Measurements from ENCODE around the gene IRF4. TPM values are rescaled to one million over a fixed set of nuclear protein-coding genes. Genes with fewer than 3 reads are reported as not detected.

Gene IRF4
- polyA plus RNA-seq, 3 donors from 2014 or later = 0.41 to 0.98 (median 0.51) TPM

DNA sequence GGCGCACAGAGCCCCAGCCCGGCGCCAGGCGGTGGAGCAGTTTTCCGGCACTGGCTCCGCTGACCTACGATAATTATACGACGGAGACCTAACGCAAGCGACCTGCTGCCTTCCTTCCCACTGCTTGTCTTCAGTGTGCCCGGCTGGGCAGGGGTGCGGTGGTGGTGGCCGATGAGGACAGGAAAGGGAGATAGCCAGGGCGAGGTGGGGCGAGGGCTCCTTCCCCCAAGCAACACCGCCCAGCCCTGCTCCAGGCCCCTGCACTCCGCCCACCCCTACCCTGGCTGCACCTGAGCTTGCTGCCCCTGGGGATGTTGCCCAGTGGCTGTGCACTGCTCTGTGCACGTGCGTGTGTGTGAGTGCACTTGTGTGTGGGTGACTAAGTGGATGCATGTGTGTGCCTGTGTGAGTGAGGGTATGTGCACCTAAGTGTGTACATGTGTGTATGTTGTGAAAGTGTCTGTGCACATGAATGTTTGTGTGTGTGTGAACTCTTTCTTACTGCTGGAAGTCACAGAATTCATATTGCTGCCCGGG is 42.6 kb upstream of the IRF4 start:
- peaks cover 28 to 65% (median 46%) of the 10 kb centered on the region in 3 donors for H3K36me3 Mint-ChIP-seq
- peaks cover 0 to 3% (median 2%) of the 10 kb centered on the region in 3 donors for H3K27me3 Mint-ChIP-seq (ENCODE audit: low read depth in 3 of 3)
- H3K4me3 Mint-ChIP-seq = no peak overlapping the region
- DNase-seq = no peak
- no peak overlapping the region for H3K27ac Mint-ChIP-seq
- no peaks in the 10 kb centered on the region for H3K9me3 Mint-ChIP-seq
- H3K4me1 Mint-ChIP-seq = peaks cover 0 to 10% of the 10 kb centered on the region in 2 donors

DNA sequence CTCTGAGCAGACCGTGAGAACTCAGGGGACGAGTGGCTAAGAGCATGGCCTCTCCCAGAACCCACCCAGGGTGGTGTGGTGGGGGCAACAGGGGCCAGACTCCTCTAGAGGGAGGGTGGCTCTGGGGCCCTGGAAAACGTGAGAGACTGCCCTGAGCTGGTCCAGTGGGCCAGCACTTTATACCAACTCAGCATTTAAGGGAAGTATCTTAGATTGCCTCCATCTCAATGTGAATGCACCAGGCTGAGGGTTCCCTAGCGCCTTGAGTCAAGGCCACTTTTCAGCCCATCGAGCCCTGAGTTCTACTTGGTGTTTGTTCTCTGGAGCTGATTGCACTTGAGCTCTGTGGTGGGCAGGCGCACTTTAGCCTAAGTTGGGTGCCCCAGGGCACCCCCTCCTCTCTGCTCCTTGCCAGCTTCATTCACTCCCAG is 42.0 kb upstream of the IRF4 start:
- H3K9me3 Mint-ChIP-seq = no peaks in the 10 kb centered on the region
- DNase-seq = no peak
- H3K36me3 Mint-ChIP-seq = peaks cover 28 to 62% (median 46%) of the 10 kb centered on the region in 3 donors
- no peak overlapping the region for H3K27ac Mint-ChIP-seq
- no peak overlapping the region for H3K4me3 Mint-ChIP-seq
- H3K27me3 Mint-ChIP-seq (ENCODE audit: low read depth in 3 of 3) = peaks cover 0 to 2% (median 1%) of the 10 kb centered on the region in 3 donors
- peaks cover 0 to 9% of the 10 kb centered on the region in 2 donors for H3K4me1 Mint-ChIP-seq

DNA sequence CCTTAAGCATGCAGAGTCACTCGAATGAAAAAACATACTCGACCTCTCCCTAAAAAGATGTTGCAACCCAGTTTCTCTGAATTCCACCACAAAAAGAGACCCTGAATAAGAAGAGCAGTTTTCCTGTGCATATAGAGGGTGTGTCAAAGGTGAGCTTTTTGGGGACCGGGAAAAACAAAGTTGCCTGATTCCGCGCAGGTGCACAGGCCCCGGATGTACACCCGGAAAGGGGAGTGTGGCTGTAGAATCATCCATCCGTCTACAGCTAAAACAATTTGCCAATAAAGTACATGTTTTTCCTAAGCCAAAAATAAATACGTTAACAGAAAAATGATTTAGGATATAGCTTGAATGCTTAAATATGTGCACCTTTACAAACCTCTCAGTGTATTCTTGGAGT is 41.2 kb upstream of the IRF4 start:
- H3K9me3 Mint-ChIP-seq = no peaks in the 10 kb centered on the region
- peaks cover 28 to 60% (median 46%) of the 10 kb centered on the region in 3 donors for H3K36me3 Mint-ChIP-seq
- no peak overlapping the region for H3K4me3 Mint-ChIP-seq
- no peak overlapping the region for H3K27ac Mint-ChIP-seq
- H3K4me1 Mint-ChIP-seq = peaks cover 0 to 9% of the 10 kb centered on the region in 2 donors
- no peak for DNase-seq
- peaks cover 0 to 2% (median 1%) of the 10 kb centered on the region in 3 donors for H3K27me3 Mint-ChIP-seq (ENCODE audit: low read depth in 3 of 3)

DNA sequence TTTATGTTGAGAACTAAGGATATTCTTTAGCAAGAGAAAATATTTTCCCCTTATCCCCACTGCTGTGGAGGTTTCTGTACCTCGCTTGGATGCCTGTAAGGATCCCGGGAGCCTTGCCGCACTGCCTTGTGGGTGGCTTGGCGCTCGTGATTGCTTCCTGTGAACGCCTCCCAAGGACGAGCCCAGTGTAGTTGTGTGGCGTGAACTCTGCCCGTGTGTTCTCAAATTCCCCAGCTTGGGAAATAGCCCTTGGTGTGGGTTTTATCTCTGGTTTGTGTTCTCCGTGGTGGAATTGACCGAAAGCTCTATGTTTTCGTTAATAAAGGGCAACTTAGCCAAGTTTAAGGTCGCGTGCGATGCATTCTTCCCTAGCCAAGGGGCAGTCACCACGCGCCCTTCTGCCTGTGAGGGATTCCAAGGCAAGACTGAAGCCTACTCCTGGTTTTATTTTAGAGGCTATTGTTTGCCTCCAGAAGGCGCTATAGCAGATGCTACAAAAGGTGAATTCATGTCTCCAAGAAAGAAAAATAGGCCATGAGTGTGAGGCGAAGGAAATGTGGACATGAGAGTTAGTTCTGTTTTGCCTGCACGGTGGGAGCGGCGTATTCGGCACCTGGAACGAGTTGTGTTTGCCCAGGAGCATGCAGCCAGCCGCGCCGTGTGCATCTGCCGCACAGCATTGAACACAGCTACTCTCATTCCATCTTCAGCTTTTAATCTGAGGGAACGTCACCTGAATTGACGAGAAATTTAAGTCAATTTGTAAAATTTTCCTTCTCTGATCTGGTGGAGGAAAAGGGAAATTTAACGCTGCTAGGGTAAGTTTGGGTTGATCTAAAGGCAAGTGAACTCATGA is 40.3 kb upstream of the IRF4 start:
- Mint-ChIP-seq H3K9me3 (no peaks in the 10 kb centered on the region), H3K4me3 (no peak overlapping the region), H3K27ac (peak overlapping the region in 1 of 6 donors; percentile 11), H3K36me3 (peaks cover 28 to 58% (median 46%) of the 10 kb centered on the region in 3 donors), H3K4me1 (peaks cover 5 to 9% of the 10 kb centered on the region in 2 donors), H3K27me3 (ENCODE audit: low read depth in 3 of 3) (peaks cover 0 to 2% (median 1%) of the 10 kb centered on the region in 3 donors)
- no peak for DNase-seq

DNA sequence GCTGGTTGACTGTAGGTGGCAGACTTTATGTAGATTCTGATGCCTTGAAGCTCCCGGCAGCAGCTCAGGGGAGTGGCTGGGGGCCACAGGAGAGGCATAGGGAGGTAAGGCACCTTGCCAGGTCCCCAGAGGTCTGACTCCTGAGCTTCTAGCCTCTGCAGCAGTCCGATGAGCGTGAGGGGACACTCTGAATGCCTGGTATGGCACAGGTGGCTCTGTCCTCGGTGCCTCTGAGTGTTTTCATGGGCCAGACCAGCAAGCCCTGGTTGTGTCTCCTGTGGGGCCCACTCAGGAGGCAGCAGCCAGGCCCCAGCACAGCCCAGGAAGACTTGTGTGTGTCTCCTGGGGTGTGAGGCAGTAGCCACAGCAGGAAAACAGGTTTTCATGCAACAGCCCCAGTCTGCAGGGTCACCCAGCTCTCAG is 39.7 kb upstream of the IRF4 start:
- peaks cover 5 to 9% of the 10 kb centered on the region in 2 donors for H3K4me1 Mint-ChIP-seq
- peaks cover 28 to 52% (median 42%) of the 10 kb centered on the region in 3 donors for H3K36me3 Mint-ChIP-seq
- H3K27ac Mint-ChIP-seq = no peak overlapping the region

DNA sequence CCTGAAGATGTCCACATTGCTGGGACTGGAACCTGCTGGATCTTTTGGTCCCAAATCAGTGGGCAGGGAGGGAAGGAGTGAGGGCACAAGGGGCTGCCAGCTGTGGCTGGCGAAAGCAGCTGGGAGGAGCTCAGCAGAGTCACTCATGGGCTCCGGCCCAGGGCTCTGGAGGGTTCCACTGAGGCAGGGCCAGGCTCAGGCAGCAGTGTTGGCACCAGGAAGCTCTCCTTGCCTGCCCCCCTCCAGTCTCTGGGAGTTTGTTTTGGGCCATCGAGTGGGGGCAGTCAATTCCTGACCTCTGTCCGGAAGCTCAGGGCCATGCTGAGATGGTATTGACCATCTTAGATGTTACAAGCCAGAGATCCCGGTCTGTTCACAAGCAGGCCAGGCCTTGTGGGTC is 39.1 kb upstream of the IRF4 start:
- DNase-seq = no peak
- no peaks in the 10 kb centered on the region for H3K9me3 Mint-ChIP-seq
- no peak overlapping the region for H3K4me3 Mint-ChIP-seq
- H3K36me3 Mint-ChIP-seq = peaks cover 28 to 46% (median 36%) of the 10 kb centered on the region in 3 donors
- H3K27me3 Mint-ChIP-seq (ENCODE audit: low read depth in 3 of 3) = peaks cover 0 to 2% (median 1%) of the 10 kb centered on the region in 3 donors
- peak overlapping the region in 1 of 6 donors; percentile 13 for H3K27ac Mint-ChIP-seq
- H3K4me1 Mint-ChIP-seq = peaks cover 6 to 14% of the 10 kb centered on the region in 2 donors

More for the DNA sequence above, 39.7 kb upstream of the IRF4 start:
- Mint-ChIP-seq H3K9me3 (no peaks in the 10 kb centered on the region), H3K4me3 (no peak overlapping the region), H3K27me3 (ENCODE audit: low read depth in 3 of 3) (peaks cover 0 to 2% (median 1%) of the 10 kb centered on the region in 3 donors)
- DNase-seq = no peak

DNA sequence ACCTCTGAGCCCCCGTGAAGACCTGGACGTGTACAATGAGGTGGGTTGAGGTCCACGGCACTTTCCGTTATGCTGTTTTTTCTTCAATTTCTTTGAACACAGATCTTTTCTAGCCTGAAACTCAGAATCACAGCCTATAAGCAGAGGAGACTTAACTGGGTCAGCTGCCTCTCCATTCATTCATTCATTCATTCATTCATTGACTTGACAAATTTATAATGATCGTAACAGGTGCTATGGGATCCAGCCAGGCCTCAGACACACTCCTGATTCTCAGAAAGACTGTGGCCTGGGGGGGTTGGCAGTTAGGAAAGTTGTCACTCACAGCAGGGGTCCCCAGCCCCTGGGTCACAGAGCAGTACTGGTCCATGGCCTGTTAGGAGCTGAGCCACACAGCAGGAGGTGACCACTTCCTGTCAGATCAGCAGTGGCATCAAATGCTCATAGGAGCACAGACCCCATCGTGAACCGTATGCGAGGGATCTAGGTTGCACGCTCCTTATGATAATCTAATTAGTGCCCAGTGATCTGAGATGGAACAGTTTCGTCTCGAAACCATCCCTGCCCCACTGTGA is 38.6 kb upstream of the IRF4 start:
- H3K27ac Mint-ChIP-seq = peak overlapping the region in 1 of 6 donors; percentile 13
- no peaks in the 10 kb centered on the region for H3K9me3 Mint-ChIP-seq
- DNase-seq = no peak

DNA sequence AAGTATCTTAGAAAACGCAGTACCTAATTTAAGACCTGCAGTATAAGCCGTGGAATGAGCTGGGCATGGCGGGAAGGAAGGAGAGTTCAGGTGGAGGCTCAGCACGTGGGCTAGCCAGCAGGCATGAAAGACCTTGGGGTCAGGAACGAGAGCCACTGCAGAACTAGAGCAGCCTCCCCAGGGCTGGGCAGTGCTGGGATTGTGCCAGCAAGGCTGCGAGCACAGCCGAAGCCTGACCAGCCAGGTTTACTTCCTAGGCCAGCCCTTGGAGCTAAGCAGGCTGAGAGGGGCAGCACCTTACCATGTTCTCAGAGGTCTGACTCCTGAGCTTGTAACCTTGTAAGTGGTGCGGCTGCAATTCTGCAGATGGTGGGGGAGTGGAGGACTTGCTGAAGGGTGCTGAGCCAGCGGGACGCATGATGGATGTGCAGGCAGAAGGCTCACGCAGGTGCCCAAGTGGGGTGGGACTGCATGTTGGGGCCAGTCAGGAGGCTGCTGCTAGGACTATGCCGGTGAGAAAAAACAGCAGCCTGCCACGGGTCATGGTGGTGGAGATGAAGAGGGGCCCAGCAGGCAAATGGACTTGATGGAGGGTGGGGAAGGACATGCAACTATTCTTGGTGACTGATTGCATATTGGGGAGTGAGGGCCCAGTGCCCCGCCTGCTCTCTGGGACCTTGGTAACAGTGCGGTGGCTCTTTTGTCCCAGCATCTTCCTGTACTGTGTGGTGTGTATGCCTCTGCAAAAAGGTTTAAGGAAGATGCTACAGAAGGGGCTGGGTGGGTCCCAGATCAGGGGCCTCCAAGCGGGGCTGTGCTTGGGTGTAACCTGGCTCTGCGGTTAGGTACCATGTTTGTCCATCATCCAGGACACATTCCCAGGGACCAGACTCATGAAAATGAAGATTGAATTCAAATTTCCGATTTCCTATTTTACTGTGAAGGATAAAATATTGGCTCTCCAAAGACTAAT is 37.6 kb upstream of the IRF4 start:
- no peak for DNase-seq
- Mint-ChIP-seq H3K4me3 (no peak overlapping the region), H3K4me1 (peaks cover 20 to 28% of the 10 kb centered on the region in 2 donors), H3K36me3 (peaks cover 19 to 35% (median 24%) of the 10 kb centered on the region in 3 donors), H3K27ac (no peak overlapping the region), H3K9me3 (no peaks in the 10 kb centered on the region), H3K27me3 (ENCODE audit: low read depth in 3 of 3) (no peaks in the 10 kb centered on the region)

More for the DNA sequence above, 38.6 kb upstream of the IRF4 start:
- Mint-ChIP-seq H3K4me1 (peaks cover 11 to 19% of the 10 kb centered on the region in 2 donors), H3K27me3 (ENCODE audit: low read depth in 3 of 3) (peaks cover 0 to 2% (median 0%) of the 10 kb centered on the region in 3 donors), H3K36me3 (peaks cover 24 to 41% (median 31%) of the 10 kb centered on the region in 3 donors), H3K4me3 (no peak overlapping the region)

DNA sequence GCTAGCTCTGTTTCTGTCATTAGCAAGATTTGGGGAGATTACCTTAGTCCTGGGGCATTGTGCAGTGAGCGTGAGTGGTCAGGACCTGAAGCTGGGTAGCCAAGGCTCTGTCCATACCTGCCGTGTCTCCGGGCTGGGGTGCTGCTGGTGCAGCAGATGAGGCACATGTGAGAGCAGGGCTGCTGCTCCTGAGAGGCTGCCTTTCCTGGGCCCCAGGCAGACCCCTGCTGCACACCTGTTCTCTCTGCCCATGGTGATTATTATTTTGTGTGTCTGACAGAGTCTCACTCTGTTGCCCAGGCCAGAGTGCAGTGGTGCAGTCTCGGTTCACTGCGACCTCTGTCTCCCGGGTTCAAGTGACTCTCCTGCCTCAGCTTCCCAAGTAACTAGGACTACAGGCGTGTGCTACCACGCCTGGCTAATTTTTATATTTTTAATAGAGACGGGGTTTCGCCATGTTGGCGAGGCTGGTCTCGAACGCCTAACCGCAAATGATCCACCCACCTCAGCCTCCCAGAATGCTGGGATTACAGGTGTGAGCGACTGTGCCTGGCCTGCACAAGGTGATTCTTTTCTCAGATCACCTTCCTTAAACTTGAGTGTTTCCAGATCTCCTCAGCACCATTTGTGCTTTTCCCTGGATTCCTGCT is 36.8 kb upstream of the IRF4 start:
- H3K9me3 Mint-ChIP-seq = no peaks in the 10 kb centered on the region
- no peak overlapping the region for H3K4me3 Mint-ChIP-seq
- H3K4me1 Mint-ChIP-seq = peaks cover 23 to 35% of the 10 kb centered on the region in 2 donors
- peak overlapping the region in 1 of 6 donors; percentile 8 for H3K27ac Mint-ChIP-seq
- DNase-seq = no peak
- H3K27me3 Mint-ChIP-seq (ENCODE audit: low read depth in 3 of 3) = no peaks in the 10 kb centered on the region
- peaks cover 15 to 30% (median 18%) of the 10 kb centered on the region in 3 donors for H3K36me3 Mint-ChIP-seq

DNA sequence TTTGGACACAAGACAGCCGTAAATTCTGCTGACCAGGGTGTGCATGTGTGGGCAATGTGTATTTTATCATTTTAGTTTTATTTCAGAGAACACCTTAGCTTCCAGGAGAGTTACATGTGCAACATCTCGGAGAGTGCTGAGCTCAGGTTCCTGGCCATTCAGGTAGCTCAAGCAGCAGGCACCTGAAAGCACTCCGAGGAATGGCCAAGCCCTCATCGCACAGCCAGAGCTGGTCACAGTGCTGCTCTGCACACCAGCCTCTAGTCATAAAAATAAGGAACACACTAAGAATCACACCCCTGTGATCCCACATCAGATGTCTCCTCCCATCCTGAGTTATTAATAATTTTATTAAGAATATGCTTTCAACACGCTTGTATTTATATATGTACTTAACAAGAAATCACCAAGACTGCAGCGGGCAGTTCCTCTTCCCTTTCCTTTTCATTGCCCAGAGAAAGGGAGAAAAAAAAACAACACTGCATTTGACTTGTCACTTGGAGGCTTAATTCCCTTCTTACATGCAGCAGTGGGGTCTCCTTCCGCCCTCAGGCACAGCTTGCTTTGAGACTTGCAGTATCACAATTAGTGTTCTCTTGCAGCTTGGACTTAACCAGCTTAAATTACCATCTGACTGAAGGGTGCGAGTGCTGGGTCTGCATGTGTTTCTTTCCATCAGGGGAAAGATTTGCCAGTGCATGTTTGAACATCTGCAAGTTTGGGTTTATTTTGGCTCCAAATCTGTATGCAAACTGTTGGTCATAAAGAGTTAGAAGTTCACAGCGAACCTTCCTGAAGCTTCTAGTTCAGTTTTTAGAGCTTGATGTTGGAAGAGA is 36.0 kb upstream of the IRF4 start:
- Mint-ChIP-seq H3K27me3 (ENCODE audit: low read depth in 3 of 3) (no peaks in the 10 kb centered on the region), H3K27ac (peak overlapping the region in 5 of 6 donors; percentile 1 to 51 (median 37)), H3K4me3 (no peak overlapping the region), H3K4me1 (peaks cover 30 to 40% of the 10 kb centered on the region in 2 donors), H3K9me3 (no peaks in the 10 kb centered on the region), H3K36me3 (peaks cover 7 to 22% (median 12%) of the 10 kb centered on the region in 3 donors)
- no peak for DNase-seq

DNA sequence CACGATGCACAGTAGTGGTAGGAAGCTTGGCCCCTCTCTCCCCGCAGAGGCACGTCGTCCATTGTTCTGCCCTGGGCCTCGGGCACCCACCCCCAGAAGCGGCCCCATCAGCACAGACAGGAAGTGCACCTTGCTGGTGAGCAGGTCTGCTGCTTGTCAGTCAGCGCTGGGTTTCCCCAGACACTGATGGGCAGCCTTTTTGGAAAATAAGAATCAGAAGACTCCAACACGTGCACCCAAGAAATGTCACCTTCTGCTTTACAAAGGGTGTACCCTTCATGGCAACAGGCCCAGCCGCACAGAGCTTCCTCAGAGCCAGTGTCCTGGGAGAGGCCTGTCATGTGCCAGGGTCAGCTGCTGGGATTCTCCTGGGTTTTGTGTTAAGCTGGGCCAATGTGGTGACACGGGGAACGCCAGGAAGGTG is 34.7 kb upstream of the IRF4 start:
- no peak for DNase-seq
- H3K27me3 Mint-ChIP-seq (ENCODE audit: low read depth in 3 of 3) = no peaks in the 10 kb centered on the region
- peaks cover 30 to 40% of the 10 kb centered on the region in 2 donors for H3K4me1 Mint-ChIP-seq
- peaks cover 0 to 2% (median 0%) of the 10 kb centered on the region in 6 donors for H3K9me3 Mint-ChIP-seq
- H3K27ac Mint-ChIP-seq = peak overlapping the region in 3 of 6 donors; percentile 28 to 93 (median 46)
- H3K36me3 Mint-ChIP-seq = peaks cover 0 to 14% (median 0%) of the 10 kb centered on the region in 3 donors
- no peak overlapping the region for H3K4me3 Mint-ChIP-seq
